Body of pancreas (tissue), 4 donors: Measurements from ENCODE around the gene CACNA1C. TPM values are rescaled to one million over a fixed set of nuclear protein-coding genes. Genes with fewer than 3 reads are reported as not detected.

ENCODE experiments used
- ATAC-seq: fragments of 150-250 bp; one replicate; pipeline ENCODE4 v1.9.1; 2016
- DNase-seq, 4 donors: peaks; one replicate each; pipeline ENCODE4 v3.0.0-alpha.2; 2019
- H3K27ac ChIP-seq, 4 donors: fragments of 200-600 bp; sonication (generic); 1 replicate in 3 of 4; 2 replicates in 1 of 4; pipeline versions ENCODE4 v1.5.1 to v1.6.1; 2016 to 2019; ENCODE audit warnings: mild to moderate bottlenecking in 1 of 4, mixed read lengths in 1 of 4, moderate library complexity in 1 of 4
- H3K27me3 ChIP-seq, 2 donors: fragments of 200-600 bp; sonication (generic); one replicate each; pipeline ENCODE4 v1.6.0; 2016; ENCODE audit warnings: mild to moderate bottlenecking in 1 of 2
- H3K36me3 ChIP-seq, 2 donors: fragments of 200-600 bp; sonication (generic); replicated peaks in 1 of 2; 2 replicates each; pipeline ENCODE4 v1.5.1; 2016; ENCODE audit warnings: low read depth in 2 of 2; ENCODE audit not compliant: insufficient read depth in 1 of 2
- H3K4me1 ChIP-seq: fragments of 200-600 bp; sonication (generic); one replicate; pipeline ENCODE4 v1.6.0; 2016
- H3K4me3 ChIP-seq, 2 donors: fragments of 200-600 bp; sonication (generic); 1 replicate in 1 of 2; 2 replicates in 1 of 2; pipeline ENCODE4 v1.5.1; 2016 to 2019
- H3K9me3 ChIP-seq, 3 donors: fragments of 200-600 bp; sonication (generic); 1 replicate in 2 of 3; 2 replicates in 1 of 3; pipeline ENCODE4 v1.5.1; 2016
- CTCF ChIP-seq, 7 experiments: fragments of 450-650 bp in 4 of 7; fragments of 200-600 bp in 3 of 7; sonication (generic) in 3 of 7; IDR thresholded peaks; one replicate each; pipeline ENCODE4 v1.5.1; 2016 to 2019; ENCODE audit warnings: antibody characterized with exemption in 7 of 7
- POLR2A ChIP-seq, 3 donors: fragments of 450-650 bp; IDR thresholded peaks; one replicate each; pipeline ENCODE4 v1.6.1; 2016; ENCODE audit warnings: antibody characterized with exemption in 3 of 3, mild to moderate bottlenecking in 2 of 3
- WGBS, 2 donors: methylation state at CpG; one replicate each; pipeline ENCODE4 v1.1.5; 2017; 5-methylcytosine and 5-hydroxymethylcytosine counted together
- intact Hi-C: fragments of 100-400 bp; cut with DNase I; formaldehyde crosslinking; loops from one replicate; pipeline ENCODE4 v1.15.1; 2023
- total RNA-seq, 2 donors: library from RNA; depleted of rRNA; stranded (reverse); fragments of >200 nt; gene quantifications; one replicate each; pipeline ENCODE4 v1.1.0, GENCODE V29; 2016

Gene CACNA1C
- total RNA-seq, 2 donors from 2014 or later: 2.3 to 4.4 TPM

- TF ChIP-seq CTCF (IDR thresholded peaks at IDR 0.05): no peak
- TF ChIP-seq POLR2A (IDR thresholded peaks at IDR 0.05): no peak
- ATAC-seq (no peak), DNase-seq (no peak)
- no peak overlapping the region for H3K27ac ChIP-seq
- H3K27me3 ChIP-seq: no peaks in the 10 kb centered on the region
- no peaks in the 10 kb centered on the region for H3K9me3 ChIP-seq
- H3K4me3 ChIP-seq: no peak overlapping the region
- H3K36me3 ChIP-seq: no peaks in the 10 kb centered on the region
- intact Hi-C loops: no loop called here
- 50 to 57% methylated on average over 5 of the region's 5 CpGs for WGBS, 2 donors
- no peaks in the 10 kb centered on the region for H3K4me1 ChIP-seq
These were observed 329.8 kb downstream of the CACNA1C start for GRCh38 chr12:2382370-2383155.

GRCh38 chr12:2383325-2384028 lies 330.7 kb downstream of the CACNA1C start:
- WGBS, 2 donors: 50 to 57% methylated on average over 10 of the region's 10 CpGs
- no peak overlapping the region for H3K27ac ChIP-seq
- no peaks in the 10 kb centered on the region for H3K4me1 ChIP-seq
- TF ChIP-seq CTCF (IDR thresholded peaks at IDR 0.05) (no peak), POLR2A (IDR thresholded peaks at IDR 0.05) (no peak)
- no peaks in the 10 kb centered on the region for H3K9me3 ChIP-seq
- DNase-seq (no peak), ATAC-seq (no peak)
- no peak overlapping the region for H3K4me3 ChIP-seq
- H3K36me3 ChIP-seq: no peaks in the 10 kb centered on the region
- H3K27me3 ChIP-seq: no peaks in the 10 kb centered on the region
- intact Hi-C loops: no loop called here

- no peaks in the 10 kb centered on the region for H3K4me1 ChIP-seq
- no peaks in the 10 kb centered on the region for H3K36me3 ChIP-seq
- no peak overlapping the region for H3K4me3 ChIP-seq
- TF ChIP-seq POLR2A (IDR thresholded peaks at IDR 0.05): no peak
- no peak for TF ChIP-seq CTCF (IDR thresholded peaks at IDR 0.05)
- ATAC-seq (no peak), DNase-seq (no peak)
- intact Hi-C loops: no loop called here
- no peak overlapping the region for H3K27ac ChIP-seq
- H3K27me3 ChIP-seq: no peaks in the 10 kb centered on the region
- no peaks in the 10 kb centered on the region for H3K9me3 ChIP-seq
- 82% methylated on average over 6 of the region's 6 CpGs for WGBS, 2 donors
These were observed 331.2 kb downstream of the CACNA1C start for GRCh38 chr12:2384029-2384386.

- Histone ChIP-seq H3K27me3 (no peaks in the 10 kb centered on the region), H3K36me3 (no peaks in the 10 kb centered on the region), H3K4me1 (no peaks in the 10 kb centered on the region), H3K9me3 (no peaks in the 10 kb centered on the region), H3K4me3 (no peak overlapping the region), H3K27ac (no peak overlapping the region)
- TF ChIP-seq POLR2A (IDR thresholded peaks at IDR 0.05): no peak
- TF ChIP-seq CTCF (IDR thresholded peaks at IDR 0.05): no peak
- DNase-seq (peak in 1 of 4 donors; percentile 14), ATAC-seq (no peak)
- intact Hi-C loops: no loop called here
- WGBS, 2 donors: 61 to 72% methylated on average over 17 of the region's 17 CpGs
These were observed 332.0 kb downstream of the CACNA1C start for GRCh38 chr12:2384533-2385351.
